GM18508 (cell line): Measurements from ENCODE around the gene METAP1.
"Not testable (repeated sequence)": the region's sequence is repeated elsewhere in the genome, so short reads cannot be mapped to it uniquely, and the experiment has no call there.

Experiments
- ATAC-seq: cut with Tn5 transposase; IDR thresholded peaks from one replicate; pipeline ENCODE4 v1.9.1; 2021; ENCODE audit warnings: moderate number of reproducible peaks; ENCODE audit not compliant: insufficient read depth, unreplicated experiment

Gene METAP1

DNA sequence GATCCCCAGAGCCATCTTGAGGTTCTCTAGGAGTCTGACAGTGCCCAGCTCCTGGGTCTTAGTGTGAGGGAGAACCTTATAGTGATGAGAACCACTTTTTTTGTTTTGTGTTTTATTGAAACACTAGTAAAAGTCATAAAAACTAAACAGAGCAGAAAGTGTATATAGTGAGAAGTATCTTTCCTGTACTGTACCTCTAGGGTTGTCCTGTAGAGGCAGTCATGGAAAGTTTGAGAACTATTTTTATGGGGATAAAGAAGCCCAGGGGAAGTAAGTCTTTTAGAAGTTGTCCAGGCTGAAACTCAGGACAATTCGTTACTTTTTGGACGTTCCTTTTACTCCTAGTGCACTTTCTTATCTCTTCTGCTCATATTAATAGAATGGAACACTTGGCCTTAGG lies 52.2 kb downstream of the METAP1 start:
- ATAC-seq = no peak

DNA sequence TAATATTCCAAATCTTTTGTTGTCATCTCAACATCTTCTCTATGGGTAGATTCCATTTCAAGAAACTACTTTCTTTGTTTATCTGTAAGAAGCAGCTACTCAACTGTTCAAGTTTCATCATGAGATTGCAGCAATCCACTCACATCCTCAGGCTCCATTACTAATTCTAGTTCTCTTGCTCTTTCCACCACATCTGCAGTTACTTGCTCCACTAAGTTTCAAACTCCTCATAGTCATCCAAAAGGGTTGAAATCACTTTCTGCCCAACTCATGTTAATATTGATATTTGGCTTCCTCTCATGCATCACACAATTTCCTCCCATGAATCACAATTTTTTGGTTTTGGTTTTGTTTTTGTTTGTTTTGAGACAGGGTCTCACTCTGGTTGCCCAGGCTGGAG lies 57.4 kb downstream of the METAP1 start:
- no peak for ATAC-seq

DNA sequence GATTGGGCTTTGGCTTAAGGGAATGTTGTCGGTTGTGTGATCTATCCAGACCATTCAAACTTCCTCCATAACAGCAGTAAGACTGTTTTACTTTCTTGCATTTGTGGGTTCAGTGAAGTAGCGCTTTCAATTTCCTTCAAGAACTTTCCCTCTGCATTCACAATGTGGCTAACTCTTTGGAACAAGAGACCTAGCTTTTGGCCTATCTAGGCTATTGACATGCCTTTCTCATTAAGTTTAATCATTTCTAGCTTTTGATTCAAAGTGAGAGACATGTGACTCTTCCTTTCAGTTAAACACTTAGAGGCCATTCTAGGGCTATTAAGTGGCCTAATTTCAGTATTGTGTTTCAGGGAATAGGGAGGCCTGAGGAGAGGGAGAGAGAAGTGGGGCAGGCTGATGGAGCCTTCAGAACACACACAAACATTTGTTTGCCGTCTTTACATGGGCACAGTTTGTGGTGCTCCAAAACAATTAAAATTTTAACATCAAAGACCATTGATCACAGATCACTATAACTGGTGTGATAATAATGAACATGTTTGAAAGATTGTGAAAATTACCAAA lies 59.0 kb downstream of the METAP1 start:
- ATAC-seq = peak; percentile 73

DNA sequence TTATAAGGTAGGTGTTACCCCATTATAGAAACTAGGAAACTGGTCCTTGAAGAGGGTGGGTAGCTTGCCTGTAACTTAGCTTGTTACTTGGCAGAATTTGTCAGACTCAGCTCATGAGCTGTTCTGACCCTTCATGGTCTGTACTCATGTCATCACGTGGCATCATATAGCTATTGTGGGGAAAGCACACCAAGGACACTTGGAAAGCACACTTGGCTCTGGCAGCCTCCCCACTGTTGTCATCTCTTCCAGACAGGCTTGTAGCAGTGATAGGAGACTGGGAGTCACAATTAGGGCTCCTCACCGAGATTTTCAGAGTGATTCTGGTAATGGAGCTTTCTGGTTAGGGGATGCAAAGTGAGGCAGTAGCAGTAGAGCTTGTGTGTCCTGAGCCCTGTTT lies 62.7 kb downstream of the METAP1 start:
- no peak for ATAC-seq

DNA sequence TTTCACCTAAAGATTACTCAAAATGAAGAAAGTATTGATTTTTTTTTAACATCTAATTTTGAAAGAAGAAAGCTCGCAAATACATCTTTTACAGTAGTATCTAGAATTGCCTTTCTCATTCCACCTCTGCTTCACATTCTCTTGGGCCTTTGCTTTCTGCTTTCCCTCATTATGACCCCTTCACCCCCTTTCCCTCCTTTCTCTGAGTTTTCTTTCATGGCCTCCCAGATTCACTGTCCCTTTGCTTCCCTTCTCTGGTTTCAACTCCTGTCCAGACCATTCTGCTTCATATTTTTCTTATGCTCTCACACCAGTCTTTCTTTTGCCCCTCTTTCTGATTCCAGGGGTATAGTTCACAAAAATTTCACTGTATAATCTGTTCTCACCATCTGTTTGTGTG lies 64.0 kb downstream of the METAP1 start:
- ATAC-seq = no peak

DNA sequence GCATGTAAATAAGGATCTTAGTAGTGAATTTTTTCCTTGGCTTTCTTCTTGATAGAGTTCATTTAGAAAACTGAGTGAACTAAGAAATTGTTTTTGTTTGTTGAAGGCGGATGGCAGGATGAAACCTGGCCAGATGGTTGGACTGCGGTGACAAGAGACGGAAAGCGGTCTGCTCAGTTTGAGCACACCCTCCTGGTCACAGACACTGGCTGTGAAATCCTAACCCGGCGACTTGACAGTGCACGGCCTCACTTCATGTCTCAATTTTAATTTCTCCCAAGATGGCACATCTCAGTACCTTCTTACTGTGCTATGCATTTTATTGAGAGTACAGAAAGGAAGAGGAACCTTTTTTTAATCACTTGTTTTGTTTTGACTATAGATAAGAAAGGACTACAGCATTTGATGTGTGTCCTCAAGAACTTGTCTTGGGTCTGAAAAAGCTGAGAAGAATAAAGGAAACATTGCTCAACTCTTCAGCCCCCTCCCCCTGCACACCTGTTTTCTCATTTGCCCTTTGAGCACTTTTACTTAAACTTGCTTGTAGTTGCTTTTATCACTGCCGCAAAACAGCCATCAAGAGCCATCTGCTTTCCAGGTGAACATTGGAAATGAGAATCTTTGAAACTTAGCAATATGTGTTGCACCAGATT lies 65.7 kb downstream of the METAP1 start:
- ATAC-seq = no peak

DNA sequence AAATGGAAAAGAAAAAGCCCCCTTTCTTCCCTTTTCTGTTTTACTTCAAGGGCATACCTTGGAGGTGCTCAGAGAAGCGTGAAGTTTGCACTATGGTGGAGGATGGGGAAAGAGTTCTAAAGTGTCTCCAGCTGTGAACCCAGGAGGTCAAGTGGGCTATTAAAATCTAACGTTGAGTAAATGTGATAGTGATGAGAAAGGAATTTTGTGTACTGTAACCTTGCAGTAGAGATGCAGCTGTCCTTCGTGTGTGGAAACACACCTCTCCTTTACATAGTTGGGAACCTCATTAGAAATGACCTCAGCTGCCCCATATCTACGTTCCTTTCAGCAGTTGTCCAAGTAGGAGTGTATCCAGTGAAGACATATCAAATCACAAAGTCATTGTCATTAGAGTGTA lies 66.6 kb downstream of the METAP1 start:
- ATAC-seq = no peak

DNA sequence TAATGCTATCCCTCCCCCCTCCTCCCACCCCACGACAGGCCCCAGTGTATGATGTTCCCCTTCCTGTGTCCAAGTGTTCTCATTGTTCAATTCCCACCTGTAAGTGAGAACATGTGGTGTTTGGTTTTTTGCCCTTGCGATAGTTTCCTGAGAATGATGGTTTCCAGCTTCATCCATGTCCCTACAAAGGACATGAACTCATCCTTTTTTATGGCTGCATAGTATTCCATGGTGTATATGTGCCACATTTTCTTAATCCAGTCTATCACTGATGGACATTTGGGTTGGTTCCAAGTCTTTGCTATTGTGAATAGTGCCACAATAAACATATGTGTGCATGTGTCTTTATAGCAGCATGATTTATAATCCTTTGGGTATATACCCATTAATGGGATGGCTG lies 70.0 kb downstream of the METAP1 start:
- ATAC-seq = not testable (repeated sequence)

DNA sequence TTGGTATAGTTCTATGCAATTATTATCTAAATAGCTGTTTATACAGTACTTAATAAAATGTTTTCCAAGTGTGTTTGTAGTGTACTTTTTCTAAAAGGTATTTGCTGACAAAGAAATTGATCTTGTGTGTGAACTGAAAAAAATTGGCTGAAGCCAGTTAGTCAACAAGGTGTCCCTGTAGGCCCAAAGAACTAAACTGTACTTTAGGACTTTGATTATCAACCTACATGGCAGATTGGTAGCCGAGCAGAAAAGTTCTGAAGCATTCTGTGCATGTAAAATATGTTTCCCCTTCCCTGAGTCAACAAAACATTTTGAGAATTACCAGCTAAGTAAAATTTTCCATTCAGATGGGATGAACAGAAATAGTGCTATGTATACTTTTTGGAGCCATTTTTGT lies 72.1 kb downstream of the METAP1 start:
- no peak for ATAC-seq

DNA sequence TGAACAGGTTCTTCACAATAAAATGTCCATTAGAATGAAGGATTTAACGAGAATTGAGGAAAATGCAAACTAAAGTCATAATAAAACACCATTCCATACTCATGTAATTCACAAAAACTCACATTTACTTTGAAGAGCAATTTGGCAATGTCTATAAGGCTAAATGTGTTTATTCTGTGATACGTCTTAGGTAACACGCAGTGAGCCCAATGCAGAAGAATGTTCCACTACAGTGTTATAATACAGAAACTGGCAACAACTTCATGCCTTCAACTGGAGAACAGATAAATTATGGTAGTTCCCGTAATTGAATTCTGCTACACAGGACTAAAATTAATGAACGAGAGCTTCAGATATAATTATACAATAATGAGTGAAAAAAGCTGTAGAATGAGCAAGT lies 75.6 kb downstream of the METAP1 start:
- no peak for ATAC-seq

DNA sequence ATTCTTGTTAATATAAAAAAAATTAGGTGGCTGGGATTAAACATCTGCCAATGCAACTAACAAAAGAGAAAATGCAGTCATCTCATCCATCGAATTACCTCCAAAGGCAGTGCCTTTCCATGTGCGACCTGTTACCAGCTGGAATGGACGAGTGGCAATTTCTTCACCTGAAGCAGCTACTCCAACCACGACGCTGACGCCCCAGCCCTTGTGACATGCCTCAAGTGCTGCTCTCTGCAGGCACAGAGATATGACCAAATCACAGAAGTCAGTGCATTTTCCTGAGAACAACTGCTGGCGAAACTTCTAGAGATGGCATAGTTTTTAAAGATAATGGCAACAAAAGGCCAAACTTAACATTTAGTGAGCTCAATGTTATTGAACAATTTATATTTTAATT lies 79.3 kb downstream of the METAP1 start:
- ATAC-seq = no peak

DNA sequence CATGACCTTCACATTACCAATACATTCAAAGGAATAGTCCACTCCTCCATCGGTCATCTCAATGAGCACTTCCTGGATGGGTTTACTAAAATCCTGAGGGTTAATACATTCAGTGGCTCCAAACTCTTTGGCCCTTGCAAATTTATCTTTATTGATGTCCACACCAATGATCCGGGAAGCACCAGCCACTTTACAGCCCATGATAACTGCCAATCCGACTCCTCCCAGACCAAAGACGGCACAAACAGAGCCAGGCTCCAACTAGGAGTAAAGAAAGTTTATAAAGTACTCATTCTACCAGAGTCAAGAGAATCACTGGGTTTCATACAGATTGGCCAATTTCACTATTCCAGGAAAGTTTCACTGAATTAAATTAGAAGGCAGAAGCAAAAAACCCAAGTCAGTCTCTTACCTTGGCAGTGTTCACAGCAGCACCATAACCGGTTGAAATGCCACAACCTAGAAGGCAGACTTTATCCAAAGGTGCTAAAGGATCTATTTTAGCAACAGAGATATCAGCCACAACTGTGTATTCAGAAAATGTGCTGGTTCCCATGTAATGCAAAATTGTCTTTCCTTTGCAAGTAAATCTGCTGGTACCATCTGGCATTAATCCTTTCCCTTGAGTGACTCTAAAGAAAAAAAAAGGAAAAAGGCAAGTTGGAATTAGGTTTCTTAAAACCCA lies 80.9 kb downstream of the METAP1 start:
- ATAC-seq = no peak

DNA sequence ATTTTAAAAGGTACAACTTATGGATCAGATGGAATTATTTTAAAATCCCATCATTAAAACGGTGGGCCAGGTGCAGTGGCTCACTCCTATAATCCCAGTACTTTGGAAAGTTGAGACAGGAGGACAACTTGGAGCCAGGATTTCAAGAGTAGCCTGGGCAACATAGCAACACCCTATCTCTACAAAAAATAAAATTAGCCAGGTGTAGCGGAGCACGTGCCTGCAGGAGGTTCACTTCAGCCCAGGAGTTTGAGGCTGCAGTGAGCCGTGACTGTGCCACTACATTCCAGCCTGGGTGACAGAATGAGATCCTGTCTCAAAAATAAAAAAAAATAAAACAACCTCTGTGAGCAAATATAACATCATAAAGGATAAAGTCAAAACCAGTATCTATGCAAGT lies 81.7 kb downstream of the METAP1 start:
- no peak for ATAC-seq

DNA sequence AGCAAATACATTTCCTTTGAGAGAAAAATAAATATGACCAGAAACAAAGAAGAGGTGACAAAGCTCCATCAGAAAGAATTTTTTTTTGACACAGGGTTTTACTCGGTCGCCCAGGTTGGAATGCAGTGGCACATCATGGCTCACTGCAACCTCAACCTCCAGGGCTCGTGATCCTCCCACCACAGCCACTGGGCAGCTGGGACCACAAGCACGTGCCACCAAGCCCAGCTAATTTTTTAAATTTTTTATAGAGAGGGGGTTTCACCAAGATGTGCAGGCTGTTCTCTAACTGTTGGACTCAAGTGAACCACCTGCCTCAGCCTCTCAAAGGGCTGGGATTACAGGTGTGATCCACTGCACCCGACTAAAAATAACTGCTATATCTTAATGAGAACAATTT lies 82.8 kb downstream of the METAP1 start:
- ATAC-seq = no peak

DNA sequence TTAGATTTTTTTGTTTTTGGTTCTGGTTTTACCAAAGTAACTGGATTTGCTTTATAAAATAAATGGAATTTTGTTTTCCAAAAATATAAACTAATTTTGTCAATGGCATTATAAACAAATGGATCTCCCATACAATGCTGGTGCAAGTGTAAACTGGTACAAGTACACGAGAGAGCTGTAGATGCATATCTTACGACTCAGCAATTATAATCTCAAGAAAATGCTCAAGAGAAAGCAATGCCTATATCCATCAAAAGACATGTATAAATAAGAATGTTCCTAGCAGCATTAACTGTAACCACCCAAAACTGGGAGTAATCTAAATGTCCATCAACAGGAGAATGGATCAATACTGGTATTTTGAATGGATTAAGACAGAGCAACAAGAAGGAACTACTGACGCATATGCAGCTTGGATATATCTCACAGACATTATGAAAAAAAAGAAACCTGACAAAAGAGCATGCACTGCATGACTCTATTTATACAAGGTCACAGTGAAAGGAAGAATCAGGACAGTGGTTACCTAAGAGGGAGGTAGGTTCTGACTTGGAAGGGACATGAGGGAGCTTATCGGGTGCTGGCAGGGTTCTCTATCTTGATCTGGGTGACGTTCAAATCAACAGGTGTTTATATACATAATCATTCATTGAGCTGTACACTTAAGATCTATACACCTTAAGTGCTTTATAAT lies 83.6 kb downstream of the METAP1 start:
- no peak for ATAC-seq

DNA sequence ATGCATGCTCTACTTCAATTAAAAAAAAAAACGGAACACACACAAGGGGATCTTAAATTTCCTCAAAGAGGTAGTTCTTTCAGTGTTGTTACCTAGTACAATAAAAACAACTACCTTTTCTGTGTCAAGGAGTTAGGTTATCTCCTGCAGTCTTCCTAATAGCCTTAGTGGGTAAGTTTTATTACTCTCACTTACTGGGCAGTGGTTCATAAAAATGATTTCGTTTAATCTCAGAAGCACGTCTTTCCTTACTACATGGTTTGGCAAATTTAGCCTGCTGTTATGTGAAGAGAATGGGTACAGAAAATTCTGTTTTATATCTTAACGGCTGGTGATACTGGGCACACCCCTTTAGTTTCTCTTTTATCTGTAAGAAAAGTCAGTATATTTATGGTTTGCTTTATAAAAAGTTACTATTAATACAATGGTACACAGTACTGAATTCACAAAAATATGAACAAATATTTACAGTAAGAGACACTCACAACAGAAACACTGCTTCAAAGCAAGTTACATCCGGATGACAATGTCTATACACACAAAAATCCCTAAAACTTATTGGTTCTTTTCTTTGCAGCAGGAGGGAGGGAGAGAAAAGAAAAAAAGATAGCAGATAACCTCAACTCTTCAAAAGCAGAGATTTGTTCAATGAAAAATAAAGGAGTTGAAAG lies 84.2 kb downstream of the METAP1 start:
- ATAC-seq = no peak

DNA sequence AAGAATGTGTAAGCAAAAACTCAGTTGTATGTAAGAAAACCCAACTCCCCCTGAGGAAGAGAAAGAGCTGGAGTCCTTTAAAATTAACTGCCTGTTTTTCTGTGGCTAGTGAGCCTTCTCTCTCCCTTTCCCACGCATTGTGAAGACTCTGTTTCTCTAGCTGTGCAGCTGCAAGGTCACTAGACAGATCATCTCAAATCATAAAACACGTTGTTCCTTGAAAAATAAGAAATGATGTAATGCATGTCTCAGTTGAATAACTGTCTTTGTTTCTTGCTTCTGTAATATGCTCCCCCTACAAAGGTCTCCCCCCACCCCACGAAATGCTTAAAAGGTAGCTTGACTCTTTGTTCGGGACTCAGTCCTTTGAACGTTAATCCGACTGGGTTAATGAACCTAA lies 85.3 kb downstream of the METAP1 start:
- ATAC-seq = not testable (repeated sequence)

DNA sequence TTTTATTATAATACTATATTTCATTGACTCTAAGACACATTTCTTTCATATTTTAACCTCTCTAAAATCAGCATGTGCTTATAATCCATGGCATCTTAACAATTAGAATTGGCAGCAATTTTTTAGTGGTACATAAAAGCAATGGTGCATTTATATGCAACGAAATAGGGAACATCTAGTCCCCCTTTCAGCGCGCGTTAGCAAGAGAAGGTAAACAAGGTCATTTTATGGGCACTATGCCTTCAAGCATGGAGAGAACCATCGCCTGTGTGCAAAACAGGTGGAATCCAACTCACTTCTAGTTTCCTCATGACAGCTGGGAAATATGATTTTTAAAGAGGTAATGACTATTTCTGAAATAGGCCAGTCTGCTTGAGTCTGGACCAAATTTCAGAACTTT lies 86.7 kb downstream of the METAP1 start:
- ATAC-seq = no peak

DNA sequence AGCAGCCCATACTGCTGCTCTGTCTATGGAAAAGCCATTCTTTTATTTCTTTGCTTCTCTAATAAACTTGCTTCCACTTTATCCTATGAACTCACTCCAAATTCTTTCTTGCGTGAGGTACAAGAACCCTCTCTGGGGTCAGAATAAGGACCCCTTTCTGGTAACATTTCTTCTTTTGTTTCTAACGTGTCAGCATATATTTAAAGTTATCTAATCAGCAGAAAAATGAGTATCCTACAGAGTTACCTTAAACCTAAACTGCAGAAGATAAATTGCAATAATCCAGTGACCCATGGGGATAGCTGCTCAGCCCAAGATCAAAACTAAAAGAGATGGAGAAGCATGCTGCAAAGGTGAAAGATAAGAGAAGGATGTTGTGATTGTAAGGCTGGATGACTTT lies 89.1 kb downstream of the METAP1 start:
- ATAC-seq = no peak

DNA sequence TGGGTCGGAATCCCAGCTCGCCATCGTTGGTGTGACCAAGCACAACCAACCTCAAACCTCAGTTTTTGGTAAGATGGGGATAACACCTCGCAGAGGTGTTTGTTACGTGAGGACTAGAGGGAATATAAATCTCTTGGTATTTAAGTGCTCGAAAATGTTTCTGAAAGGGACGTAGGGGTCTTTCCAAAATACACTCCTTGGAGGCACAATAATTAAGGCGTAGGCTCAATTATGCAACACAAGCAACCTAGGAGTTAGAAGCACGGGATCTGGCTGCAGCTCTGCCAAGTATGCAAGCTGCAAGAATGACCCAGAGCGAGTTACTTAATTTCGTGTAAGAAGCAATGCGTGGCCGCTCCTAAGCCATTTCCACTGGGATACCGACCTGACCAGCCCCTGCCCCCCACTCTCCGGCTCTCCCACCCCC lies 92.5 kb downstream of the METAP1 start:
- ATAC-seq = no peak
